VCaP (cell line): Measurements from ENCODE around the gene SLC29A3.

ENCODE experiments used
- H3K27ac ChIP-seq: fragments of 450-650 bp; 2 replicates; pipeline ENCODE4 v1.5.1; 2017
- CTCF ChIP-seq: fragments of 450-650 bp; conservative IDR thresholded peaks from 2 replicates; pipeline ENCODE4 v1.5.1; 2017; ENCODE audit warnings: mild to moderate bottlenecking, moderate library complexity

Gene SLC29A3

GRCh38 chr10:71397296-71398212 is 78.5 kb downstream of the SLC29A3 start:
- no peak for TF ChIP-seq CTCF
- H3K27ac ChIP-seq: no peak overlapping the region

GRCh38 chr10:71398976-71399375 is 79.9 kb downstream of the SLC29A3 start:
- no peak overlapping the region for H3K27ac ChIP-seq
- no peak for TF ChIP-seq CTCF

GRCh38 chr10:71399946-71400345 is 80.9 kb downstream of the SLC29A3 start:
- H3K27ac ChIP-seq: no peak overlapping the region
- TF ChIP-seq CTCF: no peak

GRCh38 chr10:71401056-71401455 is 82.0 kb downstream of the SLC29A3 start:
- TF ChIP-seq CTCF: no peak

GRCh38 chr10:71402005-71402404 is 82.9 kb downstream of the SLC29A3 start:
- H3K27ac ChIP-seq: no peak overlapping the region
- TF ChIP-seq CTCF: no peak

More at GRCh38 chr10:71401056-71401455, 82.0 kb downstream of the SLC29A3 start:
- no peak overlapping the region for H3K27ac ChIP-seq

GRCh38 chr10:71404503-71405295 is 85.6 kb downstream of the SLC29A3 start:
- no peak for TF ChIP-seq CTCF

GRCh38 chr10:71406878-71407277 is 87.8 kb downstream of the SLC29A3 start:
- TF ChIP-seq CTCF: no peak
- no peak overlapping the region for H3K27ac ChIP-seq

More at GRCh38 chr10:71404503-71405295, 85.6 kb downstream of the SLC29A3 start:
- no peak overlapping the region for H3K27ac ChIP-seq
